HG03066 (cell line): ENCODE results near the gene TPGS1.

Source experiments
- ATAC-seq: cut with Tn5 transposase; IDR thresholded peaks from one replicate; pipeline ENCODE4 v1.9.1; 2021; ENCODE audit warnings: low read depth; ENCODE audit not compliant: unreplicated experiment

TPGS1 gene

GRCh38 chr19:567296-567900 lies 60.1 kb downstream of the TPGS1 start:
- ATAC-seq, result no peak
